GM18499 (cell line): ENCODE results near the gene NUB1.

Experiments used
- ATAC-seq: cut with Tn5 transposase; IDR thresholded peaks from one replicate; pipeline ENCODE4 v1.9.1; 2021; ENCODE audit warnings: moderate number of reproducible peaks; ENCODE audit not compliant: insufficient read depth, unreplicated experiment

NUB1 gene

DNA sequence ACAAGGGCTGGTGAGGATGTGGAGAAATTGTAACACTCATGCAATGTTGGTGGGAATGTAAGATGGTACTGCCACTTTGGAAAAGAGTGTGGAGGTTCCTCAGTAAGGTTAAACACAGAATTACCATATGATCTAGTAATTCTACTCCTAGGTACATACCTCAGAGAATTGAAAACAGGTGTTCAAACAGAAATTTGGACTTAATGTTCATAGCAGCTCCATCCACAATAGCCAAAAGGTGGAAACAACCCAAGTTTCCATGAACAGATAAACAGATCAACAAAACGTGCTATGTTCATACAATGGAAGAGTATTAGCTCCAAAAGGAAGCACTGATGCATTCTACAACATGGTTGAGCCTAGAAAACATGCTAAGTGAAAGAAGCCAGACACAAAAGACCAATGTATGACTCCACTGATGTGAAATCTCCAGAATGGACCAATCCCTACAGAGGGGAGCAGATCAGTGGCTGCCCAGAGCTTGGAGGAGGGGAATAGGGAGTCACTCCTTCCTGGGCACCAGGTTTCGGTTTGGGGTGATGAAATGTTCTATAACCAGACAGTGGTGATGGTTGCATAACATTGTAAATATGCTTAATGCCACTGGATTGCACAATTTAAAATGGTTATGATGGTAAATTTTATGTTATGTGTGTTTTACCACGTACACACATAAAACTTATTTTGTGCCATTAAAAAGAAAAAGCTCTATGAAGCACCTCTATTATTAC lies 73.9 kb downstream of the NUB1 start:
- no peak for ATAC-seq

GRCh38 chr7:151416112-151416940 lies 74.7 kb downstream of the NUB1 start:
- no peak for ATAC-seq

GRCh38 chr7:151416941-151417315 lies 75.3 kb downstream of the NUB1 start:
- ATAC-seq: no peak

GRCh38 chr7:151420144-151420543 lies 78.5 kb downstream of the NUB1 start:
- ATAC-seq: no peak

DNA sequence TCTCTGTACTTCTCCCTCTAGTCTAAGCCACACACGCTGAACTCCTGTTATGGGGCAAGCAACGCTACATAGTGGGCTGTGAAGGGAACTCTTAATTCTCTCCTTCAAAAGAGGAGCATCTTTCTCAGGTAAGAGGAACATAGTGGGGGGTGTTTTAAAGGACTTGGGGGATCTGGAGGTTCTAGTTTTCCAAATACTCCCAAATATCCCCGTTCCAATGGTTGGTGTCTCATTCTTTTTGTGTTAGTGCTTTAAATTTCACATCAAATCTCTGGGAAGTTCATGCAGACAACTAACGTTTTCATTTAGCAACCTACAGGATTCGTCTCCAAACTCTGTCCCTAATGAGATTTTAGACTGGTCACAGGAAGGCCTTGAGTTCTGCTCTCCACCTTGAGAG lies 80.6 kb downstream of the NUB1 start:
- no peak for ATAC-seq

- ATAC-seq: no peak
Observed at GRCh38 chr7:151423226-151423625, 81.6 kb downstream of the NUB1 start.

- ATAC-seq: no peak
Observed at GRCh38 chr7:151423936-151424335, 82.3 kb downstream of the NUB1 start.

GRCh38 chr7:151424799-151425198 lies 83.2 kb downstream of the NUB1 start:
- no peak for ATAC-seq

DNA sequence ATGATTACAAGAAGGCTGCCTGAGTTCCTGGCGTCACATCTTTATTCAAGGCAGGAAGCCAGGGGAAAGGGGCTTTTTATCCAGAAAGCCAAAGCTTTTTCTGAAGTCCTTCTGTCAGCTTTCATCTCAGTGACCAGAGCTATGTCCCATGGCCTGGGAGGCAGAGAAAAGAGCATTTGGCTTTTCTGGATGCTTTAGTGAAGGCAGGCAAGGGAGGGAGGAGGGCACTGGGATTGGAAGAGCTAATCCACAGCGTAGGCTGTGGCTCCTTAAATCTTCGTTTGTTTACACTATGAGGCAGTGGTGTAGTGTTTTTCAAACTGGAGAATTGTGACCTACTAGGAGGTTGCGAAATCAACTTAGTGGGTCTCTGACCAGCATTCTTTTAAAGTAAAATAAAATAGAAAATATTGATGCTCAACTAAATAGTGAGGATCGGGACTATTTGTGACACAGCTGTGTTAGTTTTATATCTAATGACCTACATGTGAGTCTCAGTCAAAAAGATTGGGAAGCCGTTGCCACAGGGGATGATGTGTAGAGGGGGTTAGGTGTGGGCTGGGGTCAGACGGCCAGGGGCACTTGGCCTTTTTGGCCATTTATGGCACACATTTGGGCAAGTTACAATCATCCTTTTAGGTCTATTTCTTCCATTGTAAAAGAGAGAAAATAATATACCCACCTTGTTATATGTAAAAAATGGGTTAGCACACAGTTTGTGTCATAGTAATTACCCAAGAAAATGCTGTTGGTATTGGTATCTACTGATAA lies 84.2 kb downstream of the NUB1 start:
- ATAC-seq: no peak

- ATAC-seq: no peak
Observed at GRCh38 chr7:151426441-151426903, 84.9 kb downstream of the NUB1 start.

DNA sequence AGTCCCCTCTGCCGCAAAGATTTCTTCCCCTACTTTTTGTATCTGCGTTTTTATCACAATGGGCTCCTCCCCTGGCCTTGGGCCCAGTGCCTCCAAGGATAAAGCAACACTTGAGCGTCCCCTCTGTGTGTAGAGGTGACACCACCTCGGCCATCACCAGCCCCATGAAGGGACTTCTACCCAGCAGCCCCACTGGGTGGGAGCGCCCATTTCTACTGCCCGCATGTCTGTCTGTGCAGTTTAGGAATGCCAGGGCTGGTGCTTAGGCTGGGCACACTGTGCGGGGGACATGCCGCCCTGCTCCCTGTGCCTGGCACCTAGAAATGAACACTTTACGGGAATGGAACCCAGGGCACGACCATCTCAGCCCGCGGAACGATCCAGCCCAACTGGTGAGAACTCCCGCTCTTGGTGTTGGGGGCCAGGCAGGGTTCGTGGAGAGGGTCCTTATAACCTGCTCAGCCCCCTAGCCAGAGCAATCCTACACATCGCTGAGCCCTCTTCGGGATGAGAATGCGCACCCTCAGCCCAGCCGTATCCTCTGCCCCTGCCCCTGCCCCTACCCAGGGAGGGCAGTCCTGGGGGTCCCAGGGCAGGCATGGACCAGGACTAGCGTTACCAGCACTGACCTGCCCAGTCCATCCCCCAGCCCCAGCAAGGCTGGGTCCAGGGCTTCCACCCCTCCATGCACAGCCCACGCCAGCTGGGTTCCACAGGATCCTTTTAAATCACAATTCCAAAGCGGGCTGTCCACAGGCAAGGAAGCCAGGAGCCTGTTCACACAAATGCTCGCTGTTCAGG lies 85.5 kb downstream of the NUB1 start:
- no peak for ATAC-seq

GRCh38 chr7:151427705-151428377 lies 86.2 kb downstream of the NUB1 start:
- no peak for ATAC-seq
